HG02610 (cell line): ENCODE measurements around the gene ANXA2R.
"Not testable (repeated sequence)": the region's sequence is repeated elsewhere in the genome, so short reads cannot be mapped to it uniquely, and the experiment has no call there.

ENCODE experiments used
- ATAC-seq: cut with Tn5 transposase; IDR thresholded peaks from one replicate; pipeline ENCODE4 v1.9.1; 2021; ENCODE audit warnings: mild to moderate bottlenecking, moderate library complexity; ENCODE audit not compliant: unreplicated experiment

The ANXA2R gene

DNA sequence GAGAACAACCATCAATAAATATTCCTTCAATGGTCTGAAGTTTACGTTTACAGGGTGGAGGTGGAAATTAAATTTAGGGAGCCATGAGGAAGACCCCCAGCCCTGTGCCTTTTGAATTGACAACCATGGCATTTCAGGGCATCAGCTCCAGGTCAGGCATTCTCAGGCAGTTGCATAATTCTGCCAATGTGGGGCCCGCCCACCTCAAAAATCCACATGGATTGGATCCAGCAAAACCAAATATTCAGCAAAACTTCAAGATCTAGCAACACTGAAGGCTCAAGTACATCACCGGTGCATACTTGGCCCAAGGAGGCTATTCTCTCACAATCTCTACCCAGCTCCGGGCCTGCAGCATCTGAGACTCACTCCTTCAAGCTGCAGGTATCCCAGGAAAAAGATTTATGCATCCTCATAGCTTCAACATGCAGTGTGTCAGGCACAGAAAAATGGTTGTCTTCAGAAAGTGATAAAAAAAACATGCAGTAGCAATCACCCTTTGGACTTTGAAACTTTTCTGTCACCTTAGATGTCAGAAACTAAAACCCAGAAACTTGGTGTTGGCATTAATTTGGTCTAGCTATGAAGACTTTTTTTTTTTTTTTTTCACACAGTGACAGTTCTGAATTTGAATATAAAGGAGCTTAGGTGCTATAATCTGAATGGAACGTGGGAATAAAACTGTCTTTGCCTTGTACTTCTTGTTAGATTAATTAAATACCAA, 21.4 kb upstream of the ANXA2R start:
- ATAC-seq: no peak

DNA sequence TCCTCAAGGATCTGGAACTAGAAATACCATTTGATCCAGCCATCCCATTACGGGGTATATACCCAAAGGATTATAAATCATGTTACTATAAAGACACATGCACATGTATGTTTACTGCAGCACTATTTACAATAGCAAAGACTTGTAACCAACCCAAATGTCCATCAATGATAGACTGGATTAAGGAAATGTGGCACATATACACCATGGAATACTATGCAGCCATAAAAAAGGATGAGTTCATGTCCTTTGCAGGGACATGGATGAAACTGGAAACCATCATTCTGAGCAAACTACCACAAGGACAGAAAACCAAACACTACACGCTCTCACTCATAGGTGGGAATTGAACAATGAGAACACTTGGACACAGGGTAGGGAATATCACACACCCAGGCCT, 19.9 kb upstream of the ANXA2R start:
- ATAC-seq: not testable (repeated sequence)

DNA sequence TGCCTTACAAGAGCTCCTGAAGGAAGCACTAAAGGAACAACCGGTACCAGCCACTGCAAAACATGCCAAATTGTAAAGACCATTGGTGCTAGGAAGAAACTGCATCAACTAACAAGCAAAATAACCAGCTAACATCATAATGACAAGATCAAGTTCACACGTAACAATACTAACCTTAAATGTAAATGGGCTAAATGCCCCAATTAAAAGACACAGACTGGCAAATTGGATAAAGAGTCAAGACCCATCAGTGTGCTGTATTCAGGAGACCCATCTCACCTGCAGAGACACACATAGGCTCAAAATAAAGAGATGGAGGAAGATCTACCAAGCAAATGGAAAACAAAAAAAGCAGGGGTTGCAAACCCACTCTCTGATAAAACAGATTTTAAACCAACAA, 15.0 kb upstream of the ANXA2R start:
- not testable (repeated sequence) for ATAC-seq

DNA sequence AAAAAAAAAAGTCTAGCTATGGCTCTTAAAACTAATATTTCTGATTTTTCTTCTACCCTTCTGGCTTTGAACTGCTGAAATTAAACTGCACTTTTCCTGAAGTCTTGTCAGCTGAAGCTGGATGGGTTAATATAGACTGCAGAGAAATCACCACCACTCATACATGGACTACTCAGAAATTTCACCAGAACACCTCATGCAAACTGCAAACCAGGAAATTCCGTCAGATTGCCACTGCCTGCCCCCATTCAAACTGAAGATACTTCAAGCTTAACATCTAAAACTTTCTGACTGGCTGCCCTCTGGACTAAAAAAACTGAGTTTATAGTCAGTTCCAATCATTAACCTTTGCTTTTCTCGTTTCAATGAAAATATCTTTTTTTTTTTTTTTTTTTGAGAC, 11.6 kb upstream of the ANXA2R start:
- peak; percentile 87 for ATAC-seq

DNA sequence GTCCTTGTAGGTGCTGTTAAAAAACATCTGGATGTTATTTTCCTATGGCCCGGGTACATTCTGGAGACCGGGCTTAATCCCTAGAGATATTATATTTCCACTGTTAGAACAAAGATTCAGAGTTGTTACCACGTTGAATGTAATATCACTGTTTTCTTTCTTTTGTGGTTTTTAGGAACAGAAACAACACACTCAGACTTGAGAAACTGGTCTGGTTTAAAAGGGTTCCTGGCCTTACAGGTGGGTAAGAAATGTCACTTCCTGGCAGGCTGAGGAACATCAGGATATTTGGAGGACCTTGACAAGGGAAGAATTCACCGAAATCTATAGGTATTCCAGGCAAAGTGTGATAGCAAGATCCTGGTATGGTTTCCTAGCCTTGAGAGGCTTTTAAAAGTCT, 10.3 kb upstream of the ANXA2R start:
- no peak for ATAC-seq

DNA sequence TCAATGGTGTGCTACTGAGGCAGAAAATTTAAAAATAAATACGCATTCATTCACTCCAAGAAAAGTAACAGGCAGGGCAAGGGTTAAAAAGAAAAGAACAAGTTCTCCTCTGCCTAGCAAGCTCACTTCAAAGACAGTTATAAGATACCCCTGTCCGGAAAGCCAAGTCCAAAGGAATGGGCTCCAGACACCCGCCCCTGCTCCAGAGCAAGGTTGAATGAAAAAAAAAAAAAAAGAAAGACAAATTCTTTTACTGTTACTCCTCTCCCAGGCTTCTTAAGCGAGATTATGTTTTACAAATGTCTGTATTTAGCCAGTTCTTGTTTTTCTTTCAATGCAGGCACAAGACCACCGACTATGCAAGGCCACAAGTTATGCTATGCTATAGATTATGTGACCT, 9.1 kb upstream of the ANXA2R start:
- ATAC-seq: no peak

DNA sequence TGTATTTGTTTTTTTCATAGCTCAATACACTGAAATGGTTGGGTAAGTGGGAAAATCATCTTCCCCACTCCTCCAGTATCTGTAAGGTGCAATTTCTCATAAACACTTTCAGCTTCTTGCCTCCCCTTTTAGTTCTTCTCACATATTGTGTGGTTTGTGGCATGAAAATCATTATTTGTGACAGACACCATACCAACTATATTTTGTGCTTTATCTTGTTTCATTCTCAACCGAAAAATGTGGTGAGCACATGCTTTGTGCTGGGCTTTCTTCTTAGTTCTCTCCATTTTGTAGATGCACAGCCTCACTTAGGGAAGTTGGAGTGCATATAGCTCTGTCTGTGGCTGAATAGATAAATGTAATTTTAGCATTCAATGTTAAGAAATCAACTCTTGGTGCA, 6.4 kb upstream of the ANXA2R start:
- ATAC-seq: no peak

DNA sequence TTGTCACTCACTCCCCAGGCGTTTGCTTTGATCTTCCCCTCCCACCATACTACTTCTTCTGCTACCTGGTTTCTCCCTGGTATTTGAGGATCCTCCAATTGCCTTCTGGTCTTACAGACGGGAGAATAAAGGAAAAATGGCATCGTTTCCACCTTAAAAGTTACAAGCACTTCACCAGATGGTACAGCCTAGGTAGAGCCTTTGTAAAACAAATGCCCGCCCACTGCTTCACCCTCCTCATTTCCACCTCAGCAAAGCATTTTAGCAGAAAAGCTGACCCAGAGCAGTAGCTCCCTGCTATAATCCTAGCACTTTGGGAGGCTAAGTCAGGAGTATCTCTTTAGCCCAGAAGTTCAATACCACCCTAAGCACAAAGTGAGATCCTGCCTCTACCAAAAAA, 5.1 kb upstream of the ANXA2R start:
- ATAC-seq: no peak

DNA sequence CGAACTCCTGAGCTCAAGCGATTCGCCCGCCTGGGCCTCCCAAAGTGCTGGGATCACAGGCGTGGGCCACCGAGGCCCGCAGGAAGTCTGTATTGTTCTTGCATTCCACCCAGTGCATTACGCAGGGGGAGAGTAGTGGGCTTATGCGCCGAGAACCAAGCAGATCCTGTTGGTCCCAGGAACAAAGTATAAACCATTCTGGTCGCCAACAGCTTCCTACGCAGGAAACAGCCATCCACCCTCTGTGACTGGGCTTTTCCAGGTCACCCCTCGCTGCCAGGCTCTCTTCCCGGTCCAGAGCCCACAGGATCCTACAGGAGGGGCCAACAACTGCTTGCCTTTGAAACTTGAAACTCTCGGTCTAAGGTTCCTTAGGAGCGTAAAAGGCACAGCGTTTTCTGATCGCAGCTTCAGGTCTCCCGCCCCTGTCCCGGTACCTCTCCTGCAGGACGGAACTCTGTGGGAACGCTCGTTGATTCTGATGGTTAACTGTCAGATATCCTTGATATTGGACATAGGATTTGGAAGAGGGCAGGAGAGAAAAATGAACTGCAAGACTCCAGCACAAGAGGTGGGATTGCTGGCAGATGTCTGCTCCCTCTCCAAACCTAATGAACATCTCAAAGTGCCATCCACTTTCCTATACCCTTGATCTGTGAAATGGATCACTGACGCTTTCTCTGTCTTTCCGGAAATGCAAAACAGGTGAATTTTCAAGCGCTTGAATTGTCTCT, 4.2 kb upstream of the ANXA2R start:
- no peak for ATAC-seq

DNA sequence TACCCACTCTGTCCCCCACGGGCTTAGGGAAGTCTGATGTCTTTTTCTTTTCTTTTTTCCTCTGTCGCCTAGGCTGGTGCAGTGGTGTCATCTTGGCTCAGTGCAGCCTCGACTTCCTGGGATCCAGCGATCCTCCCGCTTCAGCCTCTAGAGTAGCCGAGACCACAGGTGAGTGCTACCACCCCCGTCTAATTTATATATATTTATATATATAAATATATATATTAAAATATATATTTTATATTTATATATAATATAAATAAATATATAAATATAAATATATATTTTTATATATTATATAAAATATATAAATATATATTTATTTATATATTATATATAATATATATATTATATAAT, 3.3 kb upstream of the ANXA2R start:
- no peak for ATAC-seq

DNA sequence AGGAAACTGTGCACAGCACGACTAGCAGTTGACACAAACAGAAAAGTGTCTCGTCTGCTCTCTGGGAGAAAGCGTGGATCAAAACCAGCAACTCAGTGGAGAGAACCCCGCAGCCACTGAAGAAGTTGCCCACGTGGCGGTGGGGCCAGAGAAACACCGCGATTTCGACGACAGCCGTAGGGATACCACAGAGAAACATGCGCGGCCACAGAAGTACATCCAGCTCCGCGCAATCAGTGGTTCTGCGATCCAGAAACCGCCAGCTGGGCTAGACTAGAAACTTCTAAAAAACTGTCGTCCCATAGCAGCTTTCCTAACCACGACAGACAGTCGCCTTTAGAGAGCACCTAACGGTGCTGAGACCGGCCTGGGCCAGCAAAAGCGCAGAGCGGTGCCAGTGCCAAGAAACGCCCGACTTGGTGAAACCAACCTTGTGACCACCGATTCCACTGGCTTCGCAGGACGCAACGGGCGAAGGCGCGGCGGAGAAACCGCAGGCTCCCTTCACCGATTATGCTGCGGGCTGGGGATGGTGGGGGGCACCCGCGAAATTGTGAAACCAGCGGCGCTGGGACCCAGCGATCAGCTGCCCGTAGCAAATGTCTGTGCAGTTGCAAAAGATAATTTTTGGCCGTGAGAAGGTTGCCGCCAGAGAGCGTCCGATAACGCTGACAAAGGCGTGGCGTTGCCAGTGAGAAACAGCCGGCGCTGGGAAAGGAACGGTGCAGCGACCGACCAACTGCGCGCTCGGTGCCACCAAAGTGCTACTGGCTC, 2.7 kb upstream of the ANXA2R start:
- peak; percentile 27 for ATAC-seq

DNA sequence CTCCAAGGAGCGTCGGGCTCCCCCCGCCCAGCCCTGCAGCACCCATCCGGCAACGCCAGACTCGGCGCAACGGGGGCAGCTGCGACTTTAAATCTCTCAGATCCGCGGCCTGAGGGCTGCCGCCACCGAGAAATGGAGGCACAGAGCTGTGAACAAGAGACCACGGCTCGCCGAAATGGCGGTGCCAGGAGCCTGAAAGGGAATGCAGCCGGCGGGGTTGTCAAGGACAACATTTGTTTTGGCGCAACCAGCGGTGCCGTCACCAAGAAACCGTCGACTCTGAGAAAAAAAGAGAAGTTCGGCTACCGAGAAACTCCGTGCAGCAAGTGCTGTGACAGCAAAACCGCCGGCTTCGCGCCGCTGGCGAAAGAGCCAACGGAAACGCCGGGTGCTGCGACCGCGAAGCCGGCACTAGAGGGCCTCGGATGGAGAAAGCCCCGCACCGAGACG, 2.1 kb upstream of the ANXA2R start:
- peak; percentile 23 for ATAC-seq

DNA sequence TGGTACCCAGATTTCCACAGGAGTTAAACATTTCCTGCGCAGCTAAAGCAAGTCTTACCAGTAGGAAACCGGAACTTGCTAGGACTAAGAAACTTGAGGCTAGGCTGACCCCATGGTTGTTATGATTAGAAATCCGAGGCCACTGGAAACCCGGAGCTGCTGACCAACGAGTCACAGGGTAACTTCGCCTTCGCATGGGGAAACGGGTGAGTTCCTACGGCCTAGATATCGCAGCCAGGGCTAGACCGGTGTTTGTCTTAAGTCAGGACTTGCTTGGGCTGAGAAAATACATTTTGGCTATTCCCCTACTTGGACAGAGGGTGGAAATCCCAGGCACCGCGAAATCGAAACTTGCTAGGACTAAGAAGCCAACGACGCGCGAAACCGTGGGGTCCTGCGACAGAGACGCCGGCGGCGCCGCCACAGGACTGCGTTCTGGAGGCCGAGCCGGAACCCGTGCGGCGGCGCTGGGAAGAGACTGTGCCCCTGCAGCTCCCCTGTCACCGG, 1.6 kb upstream of the ANXA2R start:
- peak; percentile 19 for ATAC-seq

DNA sequence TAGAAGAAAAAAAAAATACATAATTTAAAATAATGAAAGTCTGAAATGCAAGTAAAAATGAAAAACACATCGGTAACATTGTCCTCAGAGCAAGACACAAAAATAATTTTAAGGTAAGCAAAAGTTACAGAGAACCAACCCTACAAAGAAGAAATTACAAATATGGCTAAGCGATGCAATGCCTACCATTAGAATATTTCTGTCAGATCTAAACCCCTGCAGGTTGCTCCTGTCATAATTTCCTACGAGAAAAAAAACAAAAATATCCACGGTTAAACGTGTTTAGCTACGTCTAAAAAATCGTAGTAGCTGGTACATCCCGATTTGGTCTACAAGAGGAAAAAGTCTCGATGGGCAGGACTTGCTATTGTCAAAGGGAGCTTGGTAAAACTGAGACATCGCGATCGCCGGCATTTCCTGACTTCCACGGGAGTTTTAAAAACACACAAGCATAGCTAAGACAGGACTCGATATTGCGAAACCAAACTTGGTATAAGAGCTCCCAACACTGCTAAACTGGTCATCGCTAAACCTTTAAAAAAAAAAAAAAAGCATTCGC, 1.1 kb upstream of the ANXA2R start:
- ATAC-seq: no peak

DNA sequence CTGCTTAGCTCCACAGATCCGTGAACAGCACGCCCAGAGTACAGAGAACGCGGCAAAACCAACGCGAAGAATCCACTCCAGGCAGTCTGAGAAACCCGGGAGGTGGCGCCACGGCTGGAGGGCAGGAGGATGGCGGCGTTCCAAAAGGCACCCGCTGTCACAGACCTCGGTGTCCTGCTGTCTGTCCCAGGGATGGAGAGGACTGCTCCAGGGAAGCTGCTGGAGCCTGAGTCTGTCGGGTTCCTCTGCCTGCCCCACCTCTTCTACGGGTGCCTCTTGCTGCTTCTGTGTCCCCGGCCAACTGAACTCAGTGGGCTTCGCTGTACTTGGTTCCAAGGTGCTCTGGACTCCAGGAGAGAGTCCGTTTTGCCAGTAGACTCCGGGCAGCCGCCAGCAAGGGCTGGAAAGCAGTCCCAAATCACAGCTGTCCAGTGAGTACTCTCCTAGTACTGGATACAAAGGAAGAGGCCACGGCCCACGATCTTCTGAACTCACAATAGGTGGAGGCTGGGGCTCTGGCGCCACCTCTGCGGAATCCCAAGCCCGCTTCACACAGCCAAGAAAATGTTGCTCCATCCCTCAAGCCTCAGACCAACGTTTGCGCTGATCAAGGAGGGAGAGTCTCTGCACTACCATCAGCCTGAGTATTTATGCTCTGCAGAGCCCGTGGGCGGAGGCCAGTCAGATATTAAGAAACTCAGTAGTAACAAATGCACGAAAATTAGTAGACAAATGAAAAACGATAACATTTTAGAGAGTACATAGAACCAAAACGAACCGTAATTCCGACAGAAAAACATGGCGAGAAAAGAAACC, 440 bp downstream of the ANXA2R start:
- peak; percentile 9 for ATAC-seq

DNA sequence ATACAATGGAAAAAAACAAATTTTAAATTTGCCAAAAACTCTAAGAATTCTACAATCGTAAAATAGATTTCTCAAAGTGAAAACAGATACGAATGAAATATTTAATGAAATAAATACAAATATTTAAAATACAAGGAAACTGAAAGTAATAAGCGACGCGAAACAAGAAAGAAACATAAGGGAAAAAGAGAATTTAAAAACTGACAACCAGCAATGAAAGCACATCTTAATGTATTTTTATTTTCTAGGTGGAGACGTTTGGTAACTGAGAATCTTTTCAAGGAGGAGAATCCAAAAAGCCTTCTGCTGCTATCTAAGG, 1.0 kb downstream of the ANXA2R start:
- no peak for ATAC-seq

DNA sequence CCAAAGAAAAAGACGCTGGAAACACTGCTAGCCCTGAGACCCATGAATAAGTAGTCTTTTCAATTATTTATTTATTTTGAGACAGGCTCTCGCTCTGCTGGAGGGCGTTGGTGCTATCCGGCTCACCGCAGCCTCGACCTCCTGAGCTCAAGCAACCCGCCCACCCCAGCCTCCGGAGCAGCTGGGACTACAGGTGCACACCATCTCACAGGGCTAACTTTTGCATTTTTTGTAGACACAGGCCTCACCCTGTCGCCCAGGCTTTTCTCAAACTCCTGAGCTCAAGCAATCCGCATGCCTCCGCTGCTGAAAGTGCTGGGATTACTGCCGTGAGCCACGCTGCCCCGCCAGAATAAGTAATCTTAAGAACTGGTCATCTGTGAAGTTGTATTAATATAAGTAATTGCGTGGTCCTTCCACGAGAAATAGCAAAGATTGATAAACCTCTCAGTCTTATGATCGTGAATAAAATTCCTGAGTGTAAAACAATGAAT, 1.6 kb downstream of the ANXA2R start:
- ATAC-seq: no peak

DNA sequence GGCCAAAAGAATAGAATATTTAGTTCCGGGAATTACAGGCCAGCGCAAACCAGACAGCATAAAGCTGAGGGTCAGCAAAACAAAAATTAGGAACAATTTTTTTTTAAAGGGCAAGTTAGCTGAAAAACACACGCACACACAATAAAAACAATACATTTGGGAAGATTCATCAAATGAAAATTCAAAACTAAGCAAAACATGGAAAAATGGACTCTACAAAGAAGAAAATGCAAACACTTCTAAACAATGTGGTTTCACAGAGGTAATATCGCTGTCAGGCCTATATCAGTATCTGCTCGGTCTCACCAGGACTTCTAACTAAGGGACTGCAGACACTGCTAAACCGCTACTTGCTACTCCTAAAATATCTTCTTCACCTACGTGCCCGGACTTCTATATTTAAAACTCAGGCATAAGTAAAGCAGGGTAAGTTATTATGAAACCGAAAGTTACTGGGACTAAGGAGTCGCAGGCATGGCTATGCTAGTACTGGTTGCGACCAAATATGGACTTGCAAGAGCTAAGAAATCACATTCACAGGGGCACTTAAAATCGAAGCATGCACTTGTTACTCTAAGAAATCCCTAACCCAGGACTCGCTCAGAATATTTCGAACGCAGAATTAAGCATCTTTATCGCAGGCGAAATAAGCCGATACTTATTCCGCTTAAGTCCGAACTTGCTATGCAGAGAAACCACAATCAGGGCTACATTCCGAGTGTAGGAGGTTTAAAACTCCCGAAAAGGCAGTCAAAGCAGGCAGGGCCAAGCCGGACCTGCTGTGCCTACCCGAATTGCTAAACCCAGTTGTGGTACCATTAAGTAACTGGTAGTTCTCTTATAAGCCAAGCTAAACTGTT, 2.3 kb downstream of the ANXA2R start:
- ATAC-seq: no peak

DNA sequence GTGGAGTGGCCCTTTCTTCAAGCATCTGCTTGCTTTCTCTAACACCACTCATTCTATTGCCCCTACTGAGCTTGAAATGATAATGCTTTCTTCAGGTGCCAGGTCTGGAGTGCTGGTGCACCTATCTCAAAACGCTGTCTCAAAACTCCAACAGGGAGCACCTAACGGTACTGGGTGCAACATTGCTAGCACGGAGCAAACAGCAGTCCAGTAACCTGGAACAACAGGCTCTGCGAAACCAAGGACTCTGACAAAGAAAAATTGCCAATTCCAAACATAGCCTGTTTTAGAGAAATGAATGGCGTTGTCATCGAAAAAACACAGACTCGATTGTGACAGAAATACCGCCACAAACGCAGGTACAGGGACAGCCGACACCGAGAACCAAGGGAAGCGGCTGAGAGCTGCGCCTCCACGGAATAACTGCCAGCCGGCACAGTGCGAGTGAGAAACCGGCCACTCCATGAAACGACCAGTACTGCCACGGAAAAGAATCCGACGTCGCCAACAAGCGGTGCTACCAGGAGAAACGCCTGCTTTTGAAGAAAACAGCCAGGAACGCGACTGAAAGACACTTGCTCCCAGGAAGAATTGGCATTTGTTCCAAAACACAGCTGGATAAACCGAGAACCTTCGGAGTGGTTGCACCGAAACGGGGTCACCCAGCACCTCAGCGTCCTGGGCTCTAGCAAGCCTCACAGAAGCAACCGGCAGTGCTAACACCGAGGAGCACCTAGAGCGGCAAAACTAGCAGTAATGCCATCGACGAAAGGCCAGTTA, 3.1 kb downstream of the ANXA2R start:
- ATAC-seq: no peak
